M059J (cell line): ENCODE measurements around the gene PTGR1. TPM values are rescaled to one million over a fixed set of nuclear protein-coding genes. Genes with fewer than 3 reads are reported as not detected.
"Not testable (repeated sequence)": the region's sequence is repeated elsewhere in the genome, so short reads cannot be mapped to it uniquely, and the experiment has no call there.

Experiments
- DNase-seq: peaks from one replicate; pipeline ENCODE4 v3.0.0-alpha.2; 2012; ENCODE audit warnings: low read depth
- total RNA-seq: library from RNA; depleted of rRNA; stranded (reverse); fragments of >200 nt; shearing (Covaris generic); gene quantifications from 2 replicates; pipeline ENCODE4 v1.2.3, GENCODE V29; 2014; rRNA removed

PTGR1 gene
- total RNA-seq: 102 and 111 TPM in 2 replicates

GRCh38 chr9:111599092-111599954, at the start of gene PTGR1:
PTGR1 (minus strand) TSS chr9:111599647; CDS start chr9:111597422, 2,225 bp downstream.
- peak; percentile 91 for DNase-seq

GRCh38 chr9:111649016-111649415, 49.6 kb upstream of the PTGR1 start:
- DNase-seq: no peak

GRCh38 chr9:111648066-111648465, 48.6 kb upstream of the PTGR1 start:
- DNase-seq: peak; percentile 32

- no peak for DNase-seq
These were observed 47.0 kb upstream of the PTGR1 start for GRCh38 chr9:111646417-111646816.

- DNase-seq: peak; percentile 32
These were observed 46.4 kb upstream of the PTGR1 start for GRCh38 chr9:111645806-111646205.

GRCh38 chr9:111644195-111644772, 44.8 kb upstream of the PTGR1 start:
- no peak for DNase-seq

GRCh38 chr9:111637421-111637950, 38.0 kb upstream of the PTGR1 start:
- DNase-seq: no peak

GRCh38 chr9:111634860-111635259, 35.4 kb upstream of the PTGR1 start:
- DNase-seq: no peak

GRCh38 chr9:111633389-111633736, 33.9 kb upstream of the PTGR1 start:
- no peak for DNase-seq

GRCh38 chr9:111632695-111633388, 33.4 kb upstream of the PTGR1 start:
- DNase-seq: no peak

GRCh38 chr9:111632060-111632459, 32.6 kb upstream of the PTGR1 start:
- peak; percentile 10 for DNase-seq

- DNase-seq: peak; percentile 99
These were observed 31.9 kb upstream of the PTGR1 start, which contains the start of gene DNAJC25 for GRCh38 chr9:111631214-111631971. DNAJC25 (plus strand) TSS chr9:111631334; CDS start chr9:111631408, 74 bp downstream.

GRCh38 chr9:111630964-111631213, 31.4 kb upstream of the PTGR1 start:
- DNase-seq: no peak

- DNase-seq: no peak
These were observed 30.9 kb upstream of the PTGR1 start for GRCh38 chr9:111630182-111630963.

GRCh38 chr9:111628411-111628810, 29.0 kb upstream of the PTGR1 start:
- DNase-seq: no peak

- DNase-seq: peak; percentile 73
These were observed 28.0 kb upstream of the PTGR1 start for GRCh38 chr9:111627260-111627963.

GRCh38 chr9:111622626-111623025, 23.2 kb upstream of the PTGR1 start:
- peak; percentile 92 for DNase-seq

GRCh38 chr9:111621895-111622480, 22.5 kb upstream of the PTGR1 start:
- DNase-seq: peak; percentile 45

GRCh38 chr9:111617349-111617748, 17.9 kb upstream of the PTGR1 start:
- not testable (repeated sequence) for DNase-seq

- DNase-seq: no peak
These were observed 16.5 kb upstream of the PTGR1 start for GRCh38 chr9:111615928-111616327.
